Activated naive CD4-positive, alpha-beta T cell treated with anti-CD3 and anti-CD28 coated beads, Interleukin-2, amount 50 U/mL, for 16 hours (primary cell): ENCODE data around the gene SLC6A13.
A peak's percentile ranks its signal among the peaks of the same experiment; 100 is the strongest.
"Not testable (repeated sequence)": the region's sequence is repeated elsewhere in the genome, so short reads cannot be mapped to it uniquely, and the experiment has no call there.

Experiments
- DNase-seq: peaks from one replicate; pipeline ENCODE4 v3.0.0-alpha.2; 2020

SLC6A13 gene

GRCh38 chr12:195951-196350, 66.7 kb downstream of the SLC6A13 start:
- no peak for DNase-seq

GRCh38 chr12:195156-195555, 67.5 kb downstream of the SLC6A13 start:
- DNase-seq, result no peak

GRCh38 chr12:194276-194675, 68.4 kb downstream of the SLC6A13 start:
- no peak for DNase-seq

GRCh38 chr12:193261-193660, 69.4 kb downstream of the SLC6A13 start:
- no peak for DNase-seq

GRCh38 chr12:191541-191940, 71.1 kb downstream of the SLC6A13 start:
- no peak for DNase-seq

GRCh38 chr12:190881-191280, 71.8 kb downstream of the SLC6A13 start:
- DNase-seq, result no peak

- no peak for DNase-seq
Observed at GRCh38 chr12:189622-189962, 73.0 kb downstream of the SLC6A13 start.

- DNase-seq, result peak; percentile 41
Observed at GRCh38 chr12:188910-189621, 73.6 kb downstream of the SLC6A13 start.

GRCh38 chr12:187986-188909, 74.4 kb downstream of the SLC6A13 start:
- not testable (repeated sequence) for DNase-seq

- no peak for DNase-seq
Observed at GRCh38 chr12:186006-186625, 76.5 kb downstream of the SLC6A13 start.

- no peak for DNase-seq
Observed at GRCh38 chr12:185576-185955, 77.1 kb downstream of the SLC6A13 start.

- no peak for DNase-seq
Observed at GRCh38 chr12:184811-185575, 77.6 kb downstream of the SLC6A13 start.

GRCh38 chr12:182381-182892, 80.2 kb downstream of the SLC6A13 start:
- no peak for DNase-seq

- DNase-seq, result no peak
Observed at GRCh38 chr12:181921-182320, 80.7 kb downstream of the SLC6A13 start.

- no peak for DNase-seq
Observed at GRCh38 chr12:180445-180844, 82.2 kb downstream of the SLC6A13 start.

- DNase-seq, result no peak
Observed at GRCh38 chr12:179885-180284, 82.8 kb downstream of the SLC6A13 start.

GRCh38 chr12:179131-179884, 83.3 kb downstream of the SLC6A13 start:
- no peak for DNase-seq

- no peak for DNase-seq
Observed at GRCh38 chr12:178829-179109, 83.9 kb downstream of the SLC6A13 start.

- DNase-seq, result no peak
Observed at GRCh38 chr12:177980-178828, 84.4 kb downstream of the SLC6A13 start.

- no peak for DNase-seq
Observed at GRCh38 chr12:177336-177979, 85.2 kb downstream of the SLC6A13 start.
